Measurements from ENCODE around the gene HOMER1.

The HOMER1 gene

GRCh38 chr5:79507251-79508205 is 6.4 kb downstream of the HOMER1 start:
- no peak for TF ChIP-seq CTCF (IDR thresholded peaks at IDR 0.05; ENCODE audit: low read length, missing control alignments)
- DNase-seq (ENCODE audit: low read depth), result no peak
- H3K4me3 ChIP-seq (replicated peaks; ENCODE audit: low read depth, low read length), result no peak overlapping the region

GRCh38 chr5:79505138-79505537 is 8.8 kb downstream of the HOMER1 start:
- TF ChIP-seq CTCF (IDR thresholded peaks at IDR 0.05; ENCODE audit: low read length, missing control alignments), result no peak

GRCh38 chr5:79503794-79504495 is 10.0 kb downstream of the HOMER1 start:
- DNase-seq (ENCODE audit: low read depth), result no peak
- TF ChIP-seq CTCF (IDR thresholded peaks at IDR 0.05; ENCODE audit: low read length, missing control alignments), result no peak
- no peak overlapping the region for H3K4me3 ChIP-seq (replicated peaks; ENCODE audit: low read depth, low read length)

More at GRCh38 chr5:79505138-79505537, 8.8 kb downstream of the HOMER1 start:
- H3K4me3 ChIP-seq (replicated peaks; ENCODE audit: low read depth, low read length), result no peak overlapping the region
- no peak for DNase-seq (ENCODE audit: low read depth)

GRCh38 chr5:79499640-79500273 is 14.2 kb downstream of the HOMER1 start:
- no peak overlapping the region for H3K4me3 ChIP-seq (replicated peaks; ENCODE audit: low read depth, low read length)
- TF ChIP-seq CTCF (IDR thresholded peaks at IDR 0.05; ENCODE audit: low read length, missing control alignments), result no peak
- DNase-seq (ENCODE audit: low read depth), result no peak

- TF ChIP-seq CTCF (IDR thresholded peaks at IDR 0.05; ENCODE audit: low read length, missing control alignments), result no peak
- H3K4me3 ChIP-seq (replicated peaks; ENCODE audit: low read depth, low read length), result no peak overlapping the region
- peak; percentile 30 for DNase-seq (ENCODE audit: low read depth)
Observed at GRCh38 chr5:79495311-79495710, 18.6 kb downstream of the HOMER1 start.

- TF ChIP-seq CTCF (IDR thresholded peaks at IDR 0.05; ENCODE audit: low read length, missing control alignments), result no peak
- H3K4me3 ChIP-seq (replicated peaks; ENCODE audit: low read depth, low read length), result no peak overlapping the region
- no peak for DNase-seq (ENCODE audit: low read depth)
Observed at GRCh38 chr5:79493596-79494345, 20.2 kb downstream of the HOMER1 start.

Data from fibroblast of pulmonary artery (primary cell).